ENCODE measurements around the gene ZNF3. TPM values are rescaled to one million over a fixed set of nuclear protein-coding genes. Genes with fewer than 3 reads are reported as not detected.

Gene ZNF3
- total RNA-seq, 1 donor from 2014 or later, result 16.7 TPM

DNA sequence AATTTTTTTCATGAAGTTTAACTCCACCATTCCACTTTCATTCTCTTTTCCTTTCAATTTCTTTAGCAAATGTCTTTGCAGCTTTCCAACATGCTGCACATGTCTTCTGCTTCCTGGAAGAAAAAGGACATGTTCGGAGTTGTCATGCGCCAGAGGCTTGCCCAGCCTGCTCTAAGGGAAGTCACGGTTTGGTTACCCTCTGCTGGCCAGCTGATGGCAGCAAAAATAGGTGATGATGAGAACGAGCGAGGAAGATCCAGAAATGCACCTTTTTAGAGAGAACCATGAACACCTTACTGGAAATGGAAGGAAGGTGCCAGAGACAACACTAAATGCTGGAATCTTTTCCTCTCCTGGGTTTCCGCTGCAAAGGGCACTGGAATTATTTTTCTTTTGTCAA is 36.8 kb downstream of the ZNF3 start:
- no peak for DNase-seq (ENCODE audit: extremely low spot score in 2 of 2)
- H3K36me3 ChIP-seq, result no peaks in the 10 kb centered on the region
- no peak overlapping the region for H3K4me3 ChIP-seq
- peaks cover 15% of the 10 kb centered on the region for H3K4me1 ChIP-seq
- TF ChIP-seq POLR2AphosphoS5 (IDR thresholded peaks at IDR 0.05; ENCODE audit: insufficient read depth in 1 of 2, low read depth in 1 of 2), result peak in 1 of 2 donors; percentile 69
- no peak for TF ChIP-seq CTCF (IDR thresholded peaks at IDR 0.05)
- TF ChIP-seq POLR2A (IDR thresholded peaks at IDR 0.05), result no peak
- no peak overlapping the region for H3K27ac ChIP-seq
- no peaks in the 10 kb centered on the region for H3K9me3 ChIP-seq
- intact Hi-C loops (cut with DNase I), result no loop called here
- no peaks in the 10 kb centered on the region for H3K27me3 ChIP-seq

- intact Hi-C loops (cut with DNase I), result no loop called here
- DNase-seq (ENCODE audit: extremely low spot score in 2 of 2), result no peak
- H3K27me3 ChIP-seq, result no peaks in the 10 kb centered on the region
- TF ChIP-seq POLR2AphosphoS5 (IDR thresholded peaks at IDR 0.05; ENCODE audit: insufficient read depth in 1 of 2, low read depth in 1 of 2) (no peak), POLR2A (IDR thresholded peaks at IDR 0.05) (no peak), CTCF (IDR thresholded peaks at IDR 0.05) (no peak)
- no peak overlapping the region for H3K27ac ChIP-seq
- H3K36me3 ChIP-seq, result peaks cover 0 to 5% of the 10 kb centered on the region in 2 donors
- peaks cover 7% of the 10 kb centered on the region for H3K4me1 ChIP-seq
- H3K9me3 ChIP-seq, result no peaks in the 10 kb centered on the region
- H3K4me3 ChIP-seq, result no peak overlapping the region
These were observed 40.9 kb downstream of the ZNF3 start for GRCh38 chr7:100040575-100040974.

DNA sequence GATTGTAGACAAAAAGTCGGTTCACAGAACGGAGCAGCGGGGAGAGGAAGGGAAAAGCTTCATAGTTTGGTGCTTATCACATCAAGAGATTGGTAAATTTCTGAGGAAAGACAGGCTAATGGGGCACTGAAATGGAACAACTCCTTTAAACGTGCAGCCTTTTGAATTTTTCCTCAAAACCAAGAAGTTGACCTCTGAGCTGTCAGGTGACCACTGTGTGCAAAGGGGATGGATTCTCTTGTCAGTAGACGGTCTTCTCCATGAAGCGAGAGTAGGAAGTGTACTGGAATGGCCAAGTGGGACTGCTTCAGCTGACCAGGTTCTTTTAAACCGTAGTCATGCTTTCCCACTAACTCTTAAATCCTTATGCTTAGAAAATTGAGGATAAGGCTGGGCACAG is 43.2 kb downstream of the ZNF3 start:
- Histone ChIP-seq H3K9me3 (no peaks in the 10 kb centered on the region), H3K4me3 (no peak overlapping the region), H3K4me1 (peaks cover 7% of the 10 kb centered on the region), H3K27ac (no peak overlapping the region), H3K27me3 (no peaks in the 10 kb centered on the region), H3K36me3 (peaks cover 0 to 28% of the 10 kb centered on the region in 2 donors)
- no peak for DNase-seq (ENCODE audit: extremely low spot score in 2 of 2)
- TF ChIP-seq POLR2AphosphoS5 (IDR thresholded peaks at IDR 0.05; ENCODE audit: insufficient read depth in 1 of 2, low read depth in 1 of 2), result no peak
- TF ChIP-seq CTCF (IDR thresholded peaks at IDR 0.05), result no peak
- no peak for TF ChIP-seq POLR2A (IDR thresholded peaks at IDR 0.05)
- intact Hi-C loops (cut with DNase I), result no loop called here

- no peak for DNase-seq (ENCODE audit: extremely low spot score in 2 of 2)
- H3K4me3 ChIP-seq, result no peak overlapping the region
- H3K36me3 ChIP-seq, result peaks cover 0 to 50% of the 10 kb centered on the region in 2 donors
- no peak overlapping the region for H3K27ac ChIP-seq
- H3K27me3 ChIP-seq, result no peaks in the 10 kb centered on the region
- H3K4me1 ChIP-seq, result no peaks in the 10 kb centered on the region
- no peaks in the 10 kb centered on the region for H3K9me3 ChIP-seq
- intact Hi-C loops (cut with DNase I), result no loop called here
- TF ChIP-seq CTCF (IDR thresholded peaks at IDR 0.05), result no peak
- TF ChIP-seq POLR2A (IDR thresholded peaks at IDR 0.05), result no peak
These were observed 45.6 kb downstream of the ZNF3 start for GRCh38 chr7:100035876-100036275.

DNA sequence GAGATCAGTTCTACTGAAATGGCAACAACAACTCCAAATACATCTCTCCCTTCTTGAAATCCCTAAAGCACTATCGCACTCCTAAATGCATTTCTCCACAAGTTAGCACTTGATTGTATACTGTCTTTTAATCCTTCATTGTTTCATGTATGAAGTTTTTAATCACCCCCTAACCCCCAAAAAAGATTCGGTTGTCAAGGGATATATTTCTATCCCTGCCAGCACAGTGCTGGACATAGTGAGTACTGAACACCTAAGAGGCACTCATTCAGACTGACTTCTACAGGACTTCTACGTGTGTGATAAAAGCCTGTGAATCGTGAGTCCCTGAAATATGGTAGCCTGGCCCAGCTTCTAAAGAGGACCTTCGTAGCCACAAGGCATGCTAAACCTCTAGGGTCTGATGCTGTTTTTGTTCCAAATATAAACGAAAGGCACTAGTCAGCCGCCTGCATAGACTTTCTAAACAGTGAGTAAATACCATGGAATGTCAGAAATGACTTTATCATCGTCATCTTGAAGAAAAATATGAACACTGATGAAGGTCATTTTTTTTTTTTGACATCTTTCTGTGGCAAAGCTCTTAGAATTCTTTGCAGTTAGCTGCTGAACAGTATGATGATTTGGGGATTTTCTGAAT is 46.5 kb downstream of the ZNF3 start:
- H3K27me3 ChIP-seq, result no peaks in the 10 kb centered on the region
- DNase-seq (ENCODE audit: extremely low spot score in 2 of 2), result no peak
- no peak for TF ChIP-seq POLR2AphosphoS5 (IDR thresholded peaks at IDR 0.05; ENCODE audit: insufficient read depth in 1 of 2, low read depth in 1 of 2)
- TF ChIP-seq POLR2A (IDR thresholded peaks at IDR 0.05), result no peak
- no peak for TF ChIP-seq CTCF (IDR thresholded peaks at IDR 0.05)
- no peak overlapping the region for H3K27ac ChIP-seq
- intact Hi-C loops (cut with DNase I), result no loop called here
- no peaks in the 10 kb centered on the region for H3K9me3 ChIP-seq
- no peaks in the 10 kb centered on the region for H3K4me1 ChIP-seq
- H3K4me3 ChIP-seq, result no peak overlapping the region
- H3K36me3 ChIP-seq, result peaks cover 0 to 59% of the 10 kb centered on the region in 2 donors
